Measurements from ENCODE around the gene TTC39A.

Gene TTC39A

GRCh38 chr1:51320967-51321923 is 9.1 kb downstream of the TTC39A start:
- H3K4me3 ChIP-seq = no peak overlapping the region
- H3K4me1 ChIP-seq = no peaks in the 10 kb centered on the region
- no peaks in the 10 kb centered on the region for H3K9me3 ChIP-seq
- no peaks in the 10 kb centered on the region for H3K36me3 ChIP-seq
- intact Hi-C loops (cut with DNase I; ENCODE audit: low total_unique reads) = no loop called here
- no peak for DNase-seq
- no peak for TF ChIP-seq CTCF (IDR thresholded peaks at IDR 0.05)
- H3K27ac ChIP-seq = no peak overlapping the region
- H3K27me3 ChIP-seq = no peaks in the 10 kb centered on the region

GRCh38 chr1:51317798-51318197 is 12.6 kb downstream of the TTC39A start:
- Histone ChIP-seq H3K9me3 (no peaks in the 10 kb centered on the region), H3K4me1 (peaks cover 0 to 10% (median 0%) of the 10 kb centered on the region in 4 donors), H3K27me3 (no peaks in the 10 kb centered on the region), H3K36me3 (no peaks in the 10 kb centered on the region), H3K4me3 (no peak overlapping the region), H3K27ac (no peak overlapping the region)
- no peak for DNase-seq
- intact Hi-C loops (cut with DNase I; ENCODE audit: low total_unique reads) = no loop called here
- no peak for TF ChIP-seq CTCF (IDR thresholded peaks at IDR 0.05)

GRCh38 chr1:51316846-51317120 is 13.6 kb downstream of the TTC39A start:
- H3K4me1 ChIP-seq = peaks cover 0 to 10% (median 0%) of the 10 kb centered on the region in 4 donors
- H3K27ac ChIP-seq = no peak overlapping the region
- no peaks in the 10 kb centered on the region for H3K36me3 ChIP-seq
- TF ChIP-seq CTCF (IDR thresholded peaks at IDR 0.05) = no peak
- no peak overlapping the region for H3K4me3 ChIP-seq
- H3K9me3 ChIP-seq = no peaks in the 10 kb centered on the region
- no peaks in the 10 kb centered on the region for H3K27me3 ChIP-seq
- DNase-seq = no peak
- intact Hi-C loops (cut with DNase I; ENCODE audit: low total_unique reads) = no loop called here

- Histone ChIP-seq H3K27me3 (no peaks in the 10 kb centered on the region), H3K9me3 (no peaks in the 10 kb centered on the region), H3K36me3 (no peaks in the 10 kb centered on the region), H3K4me1 (peaks cover 0 to 10% (median 0%) of the 10 kb centered on the region in 4 donors), H3K27ac (no peak overlapping the region), H3K4me3 (no peak overlapping the region)
- TF ChIP-seq CTCF (IDR thresholded peaks at IDR 0.05) = no peak
- no peak for DNase-seq
- intact Hi-C loops (cut with DNase I; ENCODE audit: low total_unique reads) = no loop called here
Measured at GRCh38 chr1:51316113-51316845, 14.1 kb downstream of the TTC39A start.

GRCh38 chr1:51314974-51315373 is 15.4 kb downstream of the TTC39A start:
- Histone ChIP-seq H3K27me3 (no peaks in the 10 kb centered on the region), H3K4me1 (peaks cover 0 to 10% (median 0%) of the 10 kb centered on the region in 4 donors), H3K27ac (no peak overlapping the region), H3K9me3 (no peaks in the 10 kb centered on the region), H3K4me3 (no peak overlapping the region), H3K36me3 (no peaks in the 10 kb centered on the region)
- intact Hi-C loops (cut with DNase I; ENCODE audit: low total_unique reads) = no loop called here
- DNase-seq = no peak
- no peak for TF ChIP-seq CTCF (IDR thresholded peaks at IDR 0.05)

All from tibial artery (tissue), 4 donors.